Natural killer cell (primary cell): Measurements from ENCODE around the gene HMGA1. TPM values are rescaled to one million over a fixed set of nuclear protein-coding genes. Genes with fewer than 3 reads are reported as not detected.

Source experiments
- ATAC-seq, 3 donors: fragments of 150-1000 bp in 2 of 3; fragments of 200-7000 bp in 1 of 3; cut with Tn5 transposase; 1 replicate in 1 of 3; 2 replicates in 2 of 3; pipeline ENCODE4 v1.10.0; 2021; ENCODE audit warnings: mild to moderate bottlenecking in 2 of 3, moderate library complexity in 2 of 3
- DNase-seq, 2 donors: peaks; one replicate each; pipeline versions ENCODE4 v3.0.0 to v3.0.0-alpha.2; 2013 to 2021; ENCODE audit warnings: mixed read lengths in 1 of 2
- H3K27ac ChIP-seq: one replicate; pipeline ENCODE4 v1.5.1; 2013; ENCODE audit warnings: mild to moderate bottlenecking, low read length
- H3K27me3 ChIP-seq: one replicate; pipeline ENCODE4 v1.6.1; 2013; ENCODE audit warnings: low read length; ENCODE audit not compliant: control insufficient read depth, insufficient read depth
- H3K36me3 ChIP-seq: one replicate; pipeline ENCODE4 v1.6.1; 2013; ENCODE audit warnings: low read length; ENCODE audit not compliant: control insufficient read depth, insufficient read depth
- H3K4me1 ChIP-seq: one replicate; pipeline ENCODE4 v1.6.1; 2013; ENCODE audit warnings: low read length; ENCODE audit not compliant: control insufficient read depth, insufficient read depth
- H3K4me3 ChIP-seq: one replicate; pipeline ENCODE4 v1.5.1; 2013; ENCODE audit warnings: low read length
- H3K9me3 ChIP-seq: one replicate; pipeline ENCODE4 v1.6.1; 2013; ENCODE audit warnings: low read length; ENCODE audit not compliant: control insufficient read depth, insufficient read depth
- H3K27ac Mint-ChIP-seq, 2 donors: one replicate each; pipeline ENCODE4 v1.8.0; 2022; ENCODE audit warnings: mild to moderate bottlenecking in 2 of 2, mixed read lengths in 2 of 2, moderate library complexity in 1 of 2
- H3K27me3 Mint-ChIP-seq, 2 donors: one replicate each; pipeline ENCODE4 v1.8.0; 2022; ENCODE audit warnings: low read depth in 2 of 2, mixed read lengths in 2 of 2
- H3K36me3 Mint-ChIP-seq: one replicate; pipeline ENCODE4 v1.8.0; 2022; ENCODE audit warnings: mixed read lengths
- H3K4me1 Mint-ChIP-seq, 2 donors: one replicate each; pipeline ENCODE4 v1.8.0; 2022; ENCODE audit warnings: mixed read lengths in 2 of 2
- H3K4me3 Mint-ChIP-seq: one replicate; pipeline ENCODE4 v1.8.0; 2022; ENCODE audit warnings: mild to moderate bottlenecking, moderate library complexity, mixed read lengths
- H3K9me3 Mint-ChIP-seq, 2 donors: one replicate each; pipeline ENCODE4 v1.8.0; 2022; ENCODE audit warnings: mixed read lengths in 2 of 2
- WGBS: methylation state at CpG from one replicate; pipeline ENCODE4 v1.1.7; 2013; ENCODE audit warnings: missing lambda C conversion rate; ENCODE audit not compliant: insufficient coverage; 5-methylcytosine and 5-hydroxymethylcytosine counted together
- intact Hi-C: fragments of 100-400 bp; cut with micrococcal nuclease; formaldehyde crosslinking; loops from one replicate; pipeline ENCODE4 v1.14.2; 2022
- total RNA-seq, 4 donors: library from RNA; stranded (reverse); fragments of 120-200 nt in 1 of 4; gene quantifications; one replicate each; pipeline versions ENCODE4 v1.2.3 to v1.2.4, GENCODE V29; 2013 to 2022
- TF ChIP-seq, protein P1 (sequence below): fragments of 200-600 bp; IDR thresholded peaks from one replicate; pipeline ENCODE4 v1.8.0; 2022; ENCODE audit warnings: antibody characterized with exemption

HMGA1 gene
- total RNA-seq, 3 donors from 2014 or later (not counting 1 experiment from before 2014, with no cell fraction given), result 63.1 to 84.2 (median 77.3) TPM

DNA sequence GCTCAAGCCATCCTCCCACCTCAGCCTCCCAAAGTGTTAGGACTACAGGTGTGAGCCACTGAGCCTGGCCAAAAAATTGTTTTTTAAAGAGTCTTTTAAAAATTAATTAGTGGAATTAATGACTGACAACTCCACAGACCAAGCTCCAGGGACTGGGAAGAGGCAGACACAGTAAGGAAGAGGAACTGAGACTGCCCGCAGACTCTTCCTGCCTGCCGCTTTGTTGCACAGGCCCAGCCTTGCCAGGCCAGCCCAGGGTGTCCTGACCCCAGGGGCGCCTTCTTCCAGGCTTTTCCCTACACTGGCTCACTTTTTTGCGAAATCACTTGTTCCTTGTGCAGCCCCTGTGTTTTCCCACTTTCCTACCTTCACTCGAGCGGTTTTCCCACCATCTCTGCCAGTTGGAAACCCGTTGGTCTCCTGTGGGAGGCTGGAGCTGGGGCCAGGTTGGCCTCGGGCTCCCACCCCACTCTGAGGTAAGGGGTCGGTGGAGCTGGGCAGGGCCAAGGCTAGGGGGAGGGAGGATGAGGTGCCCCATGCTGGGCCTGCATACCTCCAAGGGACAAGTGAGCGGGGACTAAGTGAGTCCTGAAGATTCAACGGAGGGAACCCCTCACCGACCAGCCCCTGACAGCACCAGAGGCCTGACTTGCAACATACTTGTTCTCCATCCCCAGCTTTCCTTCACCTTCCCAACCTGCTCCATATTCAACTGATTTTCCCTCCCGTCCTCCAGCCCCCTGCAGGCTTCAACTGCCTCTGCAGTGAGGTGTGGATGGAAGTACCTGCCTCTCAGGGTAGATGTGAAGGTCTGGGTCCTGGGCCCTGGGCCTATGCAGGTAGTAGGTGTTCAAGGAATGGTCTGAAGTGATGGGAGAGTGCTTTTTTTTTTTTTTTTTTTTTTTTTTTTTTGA, 35.6 kb downstream of the HMGA1 start:
- Histone ChIP-seq H3K9me3 (no peaks in the 10 kb centered on the region), H3K27ac (no peak overlapping the region), H3K4me3 (no peak overlapping the region), H3K27me3 (no peaks in the 10 kb centered on the region), H3K4me1 (peaks cover 11% of the 10 kb centered on the region), H3K36me3 (no peaks in the 10 kb centered on the region)
- intact Hi-C loops, result no loop called here
- Mint-ChIP-seq H3K27ac (no peak overlapping the region), H3K36me3 (no peaks in the 10 kb centered on the region), H3K27me3 (no peaks in the 10 kb centered on the region), H3K4me1 (no peaks in the 10 kb centered on the region), H3K9me3 (no peaks in the 10 kb centered on the region), H3K4me3 (no peak overlapping the region)
- DNase-seq (no peak), ATAC-seq (no peak)
- TF ChIP-seq, protein P1, sequence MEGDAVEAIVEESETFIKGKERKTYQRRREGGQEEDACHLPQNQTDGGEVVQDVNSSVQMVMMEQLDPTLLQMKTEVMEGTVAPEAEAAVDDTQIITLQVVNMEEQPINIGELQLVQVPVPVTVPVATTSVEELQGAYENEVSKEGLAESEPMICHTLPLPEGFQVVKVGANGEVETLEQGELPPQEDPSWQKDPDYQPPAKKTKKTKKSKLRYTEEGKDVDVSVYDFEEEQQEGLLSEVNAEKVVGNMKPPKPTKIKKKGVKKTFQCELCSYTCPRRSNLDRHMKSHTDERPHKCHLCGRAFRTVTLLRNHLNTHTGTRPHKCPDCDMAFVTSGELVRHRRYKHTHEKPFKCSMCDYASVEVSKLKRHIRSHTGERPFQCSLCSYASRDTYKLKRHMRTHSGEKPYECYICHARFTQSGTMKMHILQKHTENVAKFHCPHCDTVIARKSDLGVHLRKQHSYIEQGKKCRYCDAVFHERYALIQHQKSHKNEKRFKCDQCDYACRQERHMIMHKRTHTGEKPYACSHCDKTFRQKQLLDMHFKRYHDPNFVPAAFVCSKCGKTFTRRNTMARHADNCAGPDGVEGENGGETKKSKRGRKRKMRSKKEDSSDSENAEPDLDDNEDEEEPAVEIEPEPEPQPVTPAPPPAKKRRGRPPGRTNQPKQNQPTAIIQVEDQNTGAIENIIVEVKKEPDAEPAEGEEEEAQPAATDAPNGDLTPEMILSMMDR, result no peak
- 78% methylated on average over 12 of the region's 13 CpGs for WGBS

DNA sequence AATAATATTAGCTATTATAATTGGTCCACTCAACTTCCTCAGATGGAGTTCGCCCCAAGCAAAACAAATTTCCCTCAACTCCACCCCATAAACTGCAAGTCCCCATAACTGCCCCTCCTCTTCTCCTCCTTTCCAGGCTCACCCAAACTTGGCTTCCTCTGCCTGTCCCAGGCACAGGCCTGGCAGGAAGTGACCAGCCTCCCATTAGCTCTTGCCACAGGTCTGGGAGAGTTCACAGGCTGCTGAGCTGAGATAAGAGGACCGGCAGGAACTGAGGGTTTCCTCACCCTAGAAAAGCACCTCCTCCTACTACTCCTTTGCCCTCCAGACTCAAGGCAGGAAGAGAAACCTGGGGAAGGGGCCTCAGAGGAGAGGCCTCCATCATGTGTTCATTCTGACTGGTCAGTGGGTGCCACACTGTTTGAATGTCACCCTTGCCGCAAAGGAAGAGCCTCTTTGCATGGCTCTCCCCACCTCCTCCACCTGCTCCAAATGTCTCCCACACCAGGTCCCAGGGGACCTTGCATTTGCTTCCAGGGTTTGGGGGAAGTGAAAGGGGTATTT, 36.7 kb downstream of the HMGA1 start:
- intact Hi-C loops, result no loop called here
- Mint-ChIP-seq H3K9me3 (no peaks in the 10 kb centered on the region), H3K36me3 (no peaks in the 10 kb centered on the region), H3K4me3 (no peak overlapping the region), H3K27ac (no peak overlapping the region), H3K4me1 (no peaks in the 10 kb centered on the region), H3K27me3 (no peaks in the 10 kb centered on the region)
- Histone ChIP-seq H3K4me3 (no peak overlapping the region), H3K27me3 (no peaks in the 10 kb centered on the region), H3K27ac (no peak overlapping the region), H3K36me3 (no peaks in the 10 kb centered on the region), H3K4me1 (peaks cover 11% of the 10 kb centered on the region), H3K9me3 (no peaks in the 10 kb centered on the region)
- DNase-seq (no peak), ATAC-seq (no peak)
- WGBS, result 45% methylated on average over 3 of the region's 3 CpGs
- TF ChIP-seq, protein P1, result no peak

DNA sequence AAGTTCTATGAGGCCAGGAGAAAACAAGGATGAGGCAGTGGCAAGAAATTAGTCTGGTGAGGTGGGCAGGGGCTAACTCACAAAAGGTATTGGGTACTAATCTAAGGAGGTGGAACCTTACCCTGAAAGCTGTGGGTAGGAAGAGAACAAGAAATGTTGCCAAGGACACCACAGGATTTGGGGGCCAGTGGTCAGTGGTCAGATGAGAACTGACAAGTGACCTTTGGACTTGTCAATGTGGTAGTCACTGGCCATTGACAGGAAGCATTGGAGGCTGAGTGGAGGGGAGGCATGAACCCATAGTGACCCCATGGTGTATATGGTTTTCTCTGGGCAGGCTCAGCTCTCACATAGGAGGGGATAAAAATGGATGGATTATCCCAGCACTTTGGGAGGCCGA, 37.5 kb downstream of the HMGA1 start:
- no peak for DNase-seq
- no peak for ATAC-seq
- Histone ChIP-seq H3K27me3 (no peaks in the 10 kb centered on the region), H3K4me1 (peaks cover 11% of the 10 kb centered on the region), H3K36me3 (no peaks in the 10 kb centered on the region), H3K27ac (no peak overlapping the region), H3K9me3 (no peaks in the 10 kb centered on the region), H3K4me3 (no peak overlapping the region)
- Mint-ChIP-seq H3K27ac (no peak overlapping the region), H3K36me3 (no peaks in the 10 kb centered on the region), H3K9me3 (no peaks in the 10 kb centered on the region), H3K4me1 (peaks cover 0 to 4% of the 10 kb centered on the region in 2 donors), H3K4me3 (no peak overlapping the region), H3K27me3 (no peaks in the 10 kb centered on the region)
- TF ChIP-seq, protein P1, result no peak
- 100% methylated on average over 1 of the region's 1 CpG for WGBS
- intact Hi-C loops, result no loop called here
